Smooth muscle cell (in vitro differentiated cells): ENCODE results near the gene ZP3. TPM values are rescaled to one million over a fixed set of nuclear protein-coding genes. Genes with fewer than 3 reads are reported as not detected.
A peak's percentile ranks its signal among the peaks of the same experiment; 100 is the strongest.
"Not testable (repeated sequence)": the region's sequence is repeated elsewhere in the genome, so short reads cannot be mapped to it uniquely, and the experiment has no call there.

Experiments used
- DNase-seq: peaks from one replicate; lab custom pipeline; 2025; ENCODE audit not compliant: unreplicated experiment; lab: John Stamatoyannopoulos, UW
- H2AFZ ChIP-seq: fragments of 200-600 bp; sonication (generic); 2 replicates; pipeline ENCODE4 v1.6.0; 2016; ENCODE audit warnings: antibody characterized with exemption, low read depth, mild to moderate bottlenecking
- H3F3A ChIP-seq: fragments of 200-600 bp; sonication (generic); 2 replicates; pipeline ENCODE4 v1.6.0; 2017; ENCODE audit warnings: antibody characterized with exemption, low read depth
- H3K27ac ChIP-seq: fragments of 200-600 bp; sonication (generic); 2 replicates; pipeline ENCODE4 v1.5.1; 2016; ENCODE audit warnings: low read depth, mild to moderate bottlenecking
- H3K27me3 ChIP-seq: fragments of 200-600 bp; sonication (generic); 2 replicates; pipeline ENCODE4 v1.6.1; 2016; ENCODE audit warnings: low read depth, mild to moderate bottlenecking
- H3K36me3 ChIP-seq: fragments of 200-600 bp; sonication (generic); 2 replicates; pipeline ENCODE4 v1.5.1; 2016; ENCODE audit warnings: low read depth
- H3K4me1 ChIP-seq: fragments of 200-600 bp; sonication (generic); 2 replicates; pipeline ENCODE4 v1.5.1; 2016; ENCODE audit warnings: low read depth
- H3K4me2 ChIP-seq: fragments of 200-600 bp; sonication (generic); 2 replicates; pipeline ENCODE4 v1.6.0; 2016; ENCODE audit warnings: mild to moderate bottlenecking
- H3K4me3 ChIP-seq: fragments of 200-600 bp; sonication (generic); 2 replicates; pipeline ENCODE4 v1.5.1; 2016; ENCODE audit warnings: mild to moderate bottlenecking
- H3K79me2 ChIP-seq: fragments of 200-600 bp; sonication (generic); 2 replicates; pipeline ENCODE4 v1.6.0; 2016; ENCODE audit warnings: low read depth, mild to moderate bottlenecking
- H3K9ac ChIP-seq: fragments of 200-600 bp; sonication (generic); 2 replicates; pipeline ENCODE4 v1.6.0; 2016; ENCODE audit warnings: low read depth
- H3K9me3 ChIP-seq: fragments of 200-600 bp; sonication (generic); replicated peaks from 2 replicates; pipeline ENCODE4 v1.5.1; 2016; ENCODE audit warnings: low read depth
- H4K20me1 ChIP-seq: fragments of 200-600 bp; sonication (generic); 2 replicates; pipeline ENCODE4 v1.6.0; 2016; ENCODE audit warnings: low read depth
- CTCF ChIP-seq: fragments of 200-600 bp; sonication (generic); IDR thresholded peaks from 2 replicates; pipeline ENCODE4 v1.5.1; 2017; ENCODE audit warnings: borderline replicate concordance, mild to moderate bottlenecking, antibody characterized with exemption; ENCODE audit not compliant: insufficient read depth, poor library complexity, severe bottlenecking
- WGBS: methylation state at CpG from one replicate; pipeline ENCODE4 v1.1.7; 2016; ENCODE audit warnings: low lambda C conversion rate; 5-methylcytosine and 5-hydroxymethylcytosine counted together
- polyA plus RNA-seq: library from polyadenylated mRNA; unstranded; fragments of >200 nt; fragmentation: Nextera tagmentation; extraction: Ambion mirVana; gene quantifications from 2 replicates; pipeline ENCODE4 v1.2.1, GENCODE V29; 2016
- total RNA-seq: library from RNA; depleted of rRNA; stranded (reverse); fragments of >200 nt; gene quantifications from 2 replicates; pipeline ENCODE4 v1.2.3, GENCODE V29; 2014

Gene ZP3
- total and polyA plus RNA-seq, 2 experiments from 2014 or later = 1.3 to 1.6 TPM

GRCh38 chr7:76430211-76430610 lies 5.5 kb downstream of the ZP3 start:
- WGBS = 96% methylated on average over 9 of the region's 9 CpGs
- DNase-seq = no peak
- Histone ChIP-seq H3K36me3 (no peaks in the 10 kb centered on the region), H3K79me2 (no peaks in the 10 kb centered on the region), H3K27ac (no peak overlapping the region), H2AFZ (no peak overlapping the region), H4K20me1 (no peaks in the 10 kb centered on the region), H3K4me3 (no peak overlapping the region), H3K4me2 (no peak overlapping the region), H3K9me3 (no peaks in the 10 kb centered on the region), H3K9ac (no peak overlapping the region), H3F3A (no peaks in the 10 kb centered on the region), H3K27me3 (no peaks in the 10 kb centered on the region), H3K4me1 (no peaks in the 10 kb centered on the region)
- TF ChIP-seq CTCF = no peak

- Histone ChIP-seq H3K79me2 (no peaks in the 10 kb centered on the region), H3F3A (no peaks in the 10 kb centered on the region), H3K36me3 (no peaks in the 10 kb centered on the region), H3K4me2 (no peak overlapping the region), H2AFZ (no peak overlapping the region), H3K27me3 (no peaks in the 10 kb centered on the region), H3K4me1 (no peaks in the 10 kb centered on the region), H4K20me1 (no peaks in the 10 kb centered on the region), H3K27ac (no peak overlapping the region), H3K9me3 (no peaks in the 10 kb centered on the region), H3K4me3 (no peak overlapping the region), H3K9ac (no peak overlapping the region)
- DNase-seq = no peak
- 97% methylated on average over 3 of the region's 3 CpGs for WGBS
- TF ChIP-seq CTCF = no peak
These were observed 6.1 kb downstream of the ZP3 start for GRCh38 chr7:76430836-76431235.

GRCh38 chr7:76437873-76438272 lies 13.1 kb downstream of the ZP3 start:
- peak; percentile 66 for TF ChIP-seq CTCF
- H3K27ac ChIP-seq = peak overlapping the region; percentile 52
- 35% methylated on average over 2 of the region's 2 CpGs for WGBS
- H3K4me1 ChIP-seq, H3K36me3 ChIP-seq, H2AFZ ChIP-seq, H3K4me2 ChIP-seq, H3K79me2 ChIP-seq, H3K27me3 ChIP-seq, H4K20me1 ChIP-seq, H3F3A ChIP-seq, DNase-seq, H3K9me3 ChIP-seq, H3K9ac ChIP-seq, H3K4me3 ChIP-seq: not testable (repeated sequence)

GRCh38 chr7:76439120-76439888 lies 14.6 kb downstream of the ZP3 start:
- H3K4me3 ChIP-seq, H3K4me2 ChIP-seq, DNase-seq, H2AFZ ChIP-seq, H3K27me3 ChIP-seq, H3F3A ChIP-seq, H3K9ac ChIP-seq, H3K36me3 ChIP-seq, H3K27ac ChIP-seq, H4K20me1 ChIP-seq, H3K79me2 ChIP-seq, H3K9me3 ChIP-seq, H3K4me1 ChIP-seq: not testable (repeated sequence)
- 89% methylated on average over 5 of the region's 7 CpGs for WGBS

- not testable (repeated sequence) for H3F3A ChIP-seq, H3K4me1 ChIP-seq, H3K9ac ChIP-seq, H3K4me2 ChIP-seq, DNase-seq, H3K27me3 ChIP-seq, H4K20me1 ChIP-seq, H3K79me2 ChIP-seq, H3K36me3 ChIP-seq, H3K9me3 ChIP-seq, H3K4me3 ChIP-seq, H2AFZ ChIP-seq, H3K27ac ChIP-seq
- WGBS = 91% methylated on average over 4 of the region's 4 CpGs
These were observed 15.7 kb downstream of the ZP3 start for GRCh38 chr7:76440404-76440803.

GRCh38 chr7:76441792-76442191 lies 17.0 kb downstream of the ZP3 start:
- H3K4me2 ChIP-seq, H2AFZ ChIP-seq, H3F3A ChIP-seq, H3K79me2 ChIP-seq, H3K9me3 ChIP-seq, H3K4me1 ChIP-seq, H3K9ac ChIP-seq, H3K27me3 ChIP-seq, H3K27ac ChIP-seq, H3K36me3 ChIP-seq, H4K20me1 ChIP-seq, H3K4me3 ChIP-seq, DNase-seq: not testable (repeated sequence)
- WGBS = 50% methylated on average over 2 of the region's 10 CpGs
